ENCODE results near the gene HTR7.

DNA sequence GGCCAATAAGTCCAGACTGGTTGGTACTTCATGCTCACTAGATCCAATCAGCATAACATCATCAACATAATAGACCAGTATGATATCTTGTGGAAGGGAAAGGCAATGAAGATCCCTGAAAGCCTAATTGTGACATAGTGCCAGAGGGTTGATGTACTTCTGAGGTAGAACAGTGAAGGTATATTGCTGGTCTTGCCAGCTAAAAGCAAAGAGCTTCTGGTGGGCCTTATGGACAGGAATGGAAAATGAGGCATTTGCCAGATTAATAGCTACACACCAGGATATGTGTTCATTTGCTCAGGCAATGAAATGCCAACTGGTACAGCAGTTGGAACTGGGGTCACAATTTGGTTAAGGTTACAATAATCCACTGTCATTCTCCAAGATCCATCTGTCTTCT is 156.4 kb downstream of the HTR7 start:
- TF ChIP-seq, protein P1, sequence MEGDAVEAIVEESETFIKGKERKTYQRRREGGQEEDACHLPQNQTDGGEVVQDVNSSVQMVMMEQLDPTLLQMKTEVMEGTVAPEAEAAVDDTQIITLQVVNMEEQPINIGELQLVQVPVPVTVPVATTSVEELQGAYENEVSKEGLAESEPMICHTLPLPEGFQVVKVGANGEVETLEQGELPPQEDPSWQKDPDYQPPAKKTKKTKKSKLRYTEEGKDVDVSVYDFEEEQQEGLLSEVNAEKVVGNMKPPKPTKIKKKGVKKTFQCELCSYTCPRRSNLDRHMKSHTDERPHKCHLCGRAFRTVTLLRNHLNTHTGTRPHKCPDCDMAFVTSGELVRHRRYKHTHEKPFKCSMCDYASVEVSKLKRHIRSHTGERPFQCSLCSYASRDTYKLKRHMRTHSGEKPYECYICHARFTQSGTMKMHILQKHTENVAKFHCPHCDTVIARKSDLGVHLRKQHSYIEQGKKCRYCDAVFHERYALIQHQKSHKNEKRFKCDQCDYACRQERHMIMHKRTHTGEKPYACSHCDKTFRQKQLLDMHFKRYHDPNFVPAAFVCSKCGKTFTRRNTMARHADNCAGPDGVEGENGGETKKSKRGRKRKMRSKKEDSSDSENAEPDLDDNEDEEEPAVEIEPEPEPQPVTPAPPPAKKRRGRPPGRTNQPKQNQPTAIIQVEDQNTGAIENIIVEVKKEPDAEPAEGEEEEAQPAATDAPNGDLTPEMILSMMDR (IDR thresholded peaks at IDR 0.05), result no peak
- TF ChIP-seq POLR2A (IDR thresholded peaks at IDR 0.05), result no peak
